DMS53 (cell line): ENCODE measurements around the gene IGFBP6.

ENCODE experiments used
- DNase-seq: peaks from one replicate; lab custom pipeline; 2025; lab: John Stamatoyannopoulos, UW

The IGFBP6 gene

DNA sequence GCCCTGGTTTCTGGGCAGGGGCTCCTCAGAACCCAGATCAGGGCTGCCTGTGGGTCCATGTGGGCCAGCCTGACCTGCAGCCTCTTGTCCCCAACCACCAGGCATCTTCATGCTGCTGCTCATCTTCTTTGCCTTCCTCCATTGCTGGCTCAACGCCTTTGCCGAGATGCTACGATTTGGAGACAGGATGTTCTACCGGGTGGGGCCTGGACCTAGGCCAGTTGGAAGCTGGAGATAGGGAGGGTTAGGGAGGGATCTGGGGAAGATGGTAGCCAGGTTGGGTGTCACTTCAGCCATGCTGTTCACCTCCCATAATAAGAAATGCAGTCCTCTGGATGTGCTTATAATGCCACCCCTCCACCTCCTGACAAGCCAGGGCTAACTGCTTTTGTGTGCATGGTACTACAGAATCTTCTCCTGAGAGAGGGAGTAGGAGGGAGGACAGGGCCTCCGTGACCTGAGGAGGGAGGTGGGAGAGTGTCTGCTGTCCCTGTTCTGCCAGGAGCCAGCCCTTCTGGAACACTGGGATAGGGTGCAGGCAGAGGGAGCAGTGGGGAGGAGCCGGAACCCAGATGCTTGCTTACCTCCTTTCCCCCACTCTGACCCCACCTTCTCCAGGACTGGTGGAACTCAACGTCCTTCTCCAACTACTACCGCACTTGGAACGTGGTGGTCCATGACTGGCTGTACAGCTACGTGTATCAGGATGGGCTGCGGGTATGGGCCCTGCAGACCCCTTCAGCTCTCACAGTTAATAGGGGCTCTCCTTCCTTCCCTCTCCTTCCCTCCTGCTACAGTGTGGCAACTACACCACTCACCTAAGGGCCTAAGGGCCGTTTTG, 23.4 kb downstream of the IGFBP6 start:
- DNase-seq: no peak

DNA sequence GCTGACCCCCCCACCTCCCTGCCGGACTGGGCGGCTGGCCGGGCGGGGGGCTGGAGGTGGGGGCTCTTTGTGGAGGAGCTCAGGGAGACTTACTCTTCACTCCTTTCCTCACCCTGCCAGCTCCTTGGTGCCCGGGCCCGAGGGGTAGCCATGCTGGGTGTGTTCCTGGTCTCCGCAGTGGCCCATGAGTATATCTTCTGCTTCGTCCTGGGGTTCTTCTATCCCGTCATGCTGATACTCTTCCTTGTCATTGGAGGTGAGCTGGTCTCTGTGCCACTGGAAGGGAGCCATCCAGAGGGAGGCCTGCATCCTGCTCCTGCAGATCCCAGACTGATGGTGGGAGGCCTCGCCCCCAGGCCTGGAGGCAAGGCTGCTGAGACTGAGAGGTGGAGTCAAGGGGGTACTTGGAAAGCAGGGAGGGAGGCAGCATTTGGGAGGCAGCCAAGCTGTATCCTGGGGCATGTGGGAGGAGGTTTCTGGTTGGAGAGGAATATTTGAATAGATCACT, 25.5 kb downstream of the IGFBP6 start:
- peak; percentile 15 for DNase-seq

DNA sequence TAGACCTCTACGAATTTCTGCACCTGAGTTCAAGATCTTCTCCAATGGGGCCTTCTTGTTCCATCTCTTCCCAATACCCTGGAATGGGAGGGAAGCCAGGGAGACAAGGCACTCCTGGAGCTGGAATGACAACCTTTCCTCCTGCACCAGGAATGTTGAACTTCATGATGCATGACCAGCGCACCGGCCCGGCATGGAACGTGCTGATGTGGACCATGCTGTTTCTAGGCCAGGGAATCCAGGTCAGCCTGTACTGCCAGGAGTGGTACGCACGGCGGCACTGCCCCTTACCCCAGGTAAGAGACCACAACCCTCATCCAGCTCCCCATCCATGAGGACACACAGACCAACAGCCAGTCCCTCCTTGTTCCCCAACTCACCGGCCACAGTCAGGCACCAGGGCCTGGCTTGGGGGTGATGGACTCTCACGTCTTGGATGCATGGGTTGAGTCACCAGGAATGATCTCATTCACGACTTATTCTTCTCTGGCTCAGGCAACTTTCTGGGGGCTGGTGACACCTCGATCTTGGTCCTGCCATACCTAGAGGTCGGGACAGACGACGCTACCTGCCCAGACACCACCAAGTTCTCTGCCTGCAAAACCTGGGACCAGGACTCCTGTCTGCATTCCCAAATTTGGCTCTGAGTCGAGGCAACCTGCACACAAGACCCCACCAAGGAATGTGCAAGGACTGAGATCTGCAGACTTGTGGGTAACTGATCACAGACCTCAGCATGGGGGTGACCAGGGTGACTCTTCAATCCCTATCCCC, 26.3 kb downstream of the IGFBP6 start:
- no peak for DNase-seq

DNA sequence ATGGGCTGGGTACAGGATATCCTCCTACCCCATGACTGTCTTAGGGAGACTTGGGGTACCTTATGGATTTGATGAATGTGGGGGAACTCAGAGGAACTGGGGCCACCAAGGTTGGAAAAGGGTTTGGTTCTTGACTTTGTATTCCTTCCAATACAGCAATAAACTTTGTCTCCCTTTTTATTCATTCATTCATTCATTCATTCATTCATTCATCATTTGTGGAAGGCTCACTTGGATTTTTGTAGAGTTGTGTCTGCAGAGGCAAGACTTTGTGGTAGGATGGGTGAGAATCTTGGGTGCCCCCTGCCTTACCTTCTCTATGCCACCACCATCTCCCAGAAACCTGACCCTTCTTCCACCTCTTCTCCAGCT, 26.9 kb downstream of the IGFBP6 start:
- no peak for DNase-seq

DNA sequence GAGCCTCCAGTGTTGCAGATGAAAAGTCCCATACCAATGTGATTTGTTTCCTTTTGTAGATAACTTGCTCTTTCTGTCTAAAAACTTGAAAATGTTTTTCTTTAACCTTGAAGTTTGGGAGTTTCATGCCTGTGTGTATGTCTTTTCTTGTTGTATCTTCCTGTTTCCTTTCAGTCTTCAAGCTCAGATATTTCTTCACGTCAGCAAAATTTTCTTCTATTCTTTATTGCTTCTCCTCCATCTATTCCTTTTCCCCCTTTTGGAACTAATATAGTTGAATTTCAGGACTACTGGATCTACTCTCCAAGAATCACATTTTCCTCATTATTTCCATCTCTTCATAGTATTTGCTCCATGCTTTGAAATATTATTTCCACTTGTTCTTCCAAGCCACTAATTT, 29.7 kb downstream of the IGFBP6 start:
- no peak for DNase-seq

DNA sequence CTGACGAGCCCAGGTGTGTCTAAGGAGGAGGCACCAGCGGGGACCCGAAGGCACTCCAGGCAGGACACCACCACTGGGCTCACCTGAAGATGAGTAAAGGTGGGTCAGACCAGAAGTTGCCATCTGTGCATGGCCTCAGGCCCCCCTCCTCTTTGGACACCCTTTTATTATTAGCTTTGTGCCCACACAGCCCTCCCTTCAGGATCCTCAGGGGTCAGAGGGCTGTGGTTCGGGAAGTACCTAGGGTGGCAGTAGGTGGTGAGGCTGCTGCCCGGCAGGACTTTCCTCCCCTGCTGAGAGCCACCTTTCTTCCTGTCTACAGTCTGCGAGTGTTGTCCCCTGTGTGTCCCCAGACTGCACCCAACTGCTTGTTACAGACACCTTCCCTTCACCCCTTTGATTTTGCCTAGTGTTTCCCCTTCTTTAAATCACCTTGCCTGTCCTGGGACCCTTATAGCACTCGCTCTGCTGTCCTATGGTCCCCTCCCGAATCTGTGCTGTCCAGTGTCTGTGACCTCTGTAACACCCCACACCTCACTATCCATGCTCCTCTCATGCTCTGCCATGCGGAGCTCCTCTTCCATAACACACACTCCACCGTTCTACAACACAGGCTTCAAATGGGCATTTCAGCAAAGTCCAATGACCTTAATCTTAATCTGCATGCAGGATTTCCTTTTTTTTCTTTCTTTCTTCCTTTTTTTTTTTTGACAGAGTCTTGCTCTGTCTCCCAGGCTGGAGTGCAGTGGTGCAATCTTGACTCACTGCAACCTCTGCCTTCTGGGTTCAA, 31.5 kb downstream of the IGFBP6 start:
- no peak for DNase-seq

DNA sequence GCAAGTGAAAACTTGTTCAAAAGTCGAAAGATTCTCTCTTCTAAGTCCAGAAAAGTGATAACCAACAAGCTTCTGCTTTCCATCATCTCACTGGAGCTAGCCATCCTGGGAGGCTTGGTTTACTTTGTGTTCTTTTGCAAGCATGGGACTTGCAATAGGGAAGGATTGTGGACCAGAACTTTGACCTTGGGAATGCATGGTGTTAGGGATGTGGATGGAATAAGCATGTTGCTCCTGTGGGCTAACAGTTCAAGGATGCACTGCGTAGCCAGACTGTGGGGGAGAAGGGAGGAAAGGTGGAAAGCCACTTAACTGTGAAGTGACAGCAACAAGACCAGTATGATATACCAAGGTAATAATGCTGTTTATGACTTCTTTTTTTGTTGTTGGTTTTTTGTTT, 34.4 kb downstream of the IGFBP6 start:
- DNase-seq: no peak

DNA sequence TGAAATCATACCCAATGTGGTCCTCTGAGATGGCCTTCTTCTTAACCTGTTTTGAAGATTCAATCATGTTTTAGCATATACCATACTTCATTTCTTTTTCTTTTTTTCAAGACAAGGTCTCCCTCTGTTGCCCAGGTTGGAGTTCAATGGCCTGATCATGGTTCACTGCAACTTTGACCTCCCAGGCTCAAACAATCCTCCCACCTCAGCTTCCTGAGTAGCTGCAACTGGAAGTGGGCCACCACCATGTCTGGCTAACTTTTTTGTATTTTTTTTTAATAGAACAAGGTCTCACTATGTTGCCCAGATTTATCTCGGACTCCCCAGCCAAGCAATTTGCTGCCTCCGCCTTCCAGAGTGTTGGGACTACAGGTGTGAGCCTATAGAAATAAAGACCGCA, 36.3 kb downstream of the IGFBP6 start:
- no peak for DNase-seq

DNA sequence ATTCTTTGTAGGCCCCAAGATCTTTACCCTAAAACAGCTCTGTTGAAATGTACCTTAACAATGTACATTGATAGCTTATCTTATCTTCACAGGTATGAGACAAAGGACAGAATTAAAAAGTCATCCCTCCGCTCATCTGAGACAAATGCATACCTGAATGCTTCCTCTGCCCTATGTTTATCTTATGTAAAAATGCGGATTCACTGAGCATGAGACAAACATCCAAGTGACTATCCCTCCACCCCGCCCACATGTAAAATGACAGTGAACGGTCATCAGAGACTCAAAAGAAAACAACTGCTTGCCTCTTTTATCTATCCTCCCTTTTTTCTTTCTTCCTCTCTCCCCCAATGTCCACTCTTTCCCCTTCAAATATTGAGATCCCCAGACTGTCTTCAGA, 45.9 kb downstream of the IGFBP6 start:
- no peak for DNase-seq

DNA sequence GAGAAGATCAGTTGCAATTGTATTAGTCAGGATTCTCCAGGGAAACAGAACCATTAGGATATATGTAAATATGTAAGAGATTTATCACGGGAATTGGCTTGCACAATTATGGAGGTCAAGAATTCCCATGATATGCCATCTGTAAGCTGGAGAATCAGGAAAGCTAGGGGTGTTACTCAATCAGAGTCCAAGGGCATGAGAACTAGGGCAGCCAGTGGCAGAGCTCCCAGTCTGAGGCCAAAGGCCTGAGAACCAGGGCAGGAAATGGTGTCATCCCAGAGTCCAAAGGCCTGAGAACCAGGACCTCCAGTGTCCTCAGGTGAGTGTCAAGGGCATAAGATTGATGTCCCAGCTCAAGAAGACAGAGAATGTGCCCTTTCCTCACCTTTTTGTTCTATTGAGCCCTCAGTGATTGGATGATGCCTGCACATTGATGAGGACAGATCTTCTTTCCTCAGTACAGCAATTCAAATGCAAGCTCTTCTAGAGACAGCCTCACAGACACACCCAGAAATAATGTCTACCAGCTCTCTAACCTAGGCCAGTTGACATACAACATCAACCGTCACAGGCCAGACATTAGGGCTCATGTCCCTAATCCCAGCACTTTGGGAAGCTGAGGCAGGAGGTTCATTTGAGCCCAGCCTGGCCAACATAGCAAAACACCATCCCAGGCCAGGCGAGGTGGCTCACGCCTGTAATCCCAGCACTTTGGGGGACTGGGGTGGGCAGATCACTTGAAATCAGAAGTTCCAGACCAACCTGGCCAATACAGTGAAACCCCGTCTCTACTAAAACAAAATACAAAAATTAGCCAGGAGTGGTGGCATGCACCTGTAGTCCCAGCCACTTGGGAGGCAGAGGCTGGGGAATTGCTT, 48.2 kb downstream of the IGFBP6 start:
- no peak for DNase-seq

DNA sequence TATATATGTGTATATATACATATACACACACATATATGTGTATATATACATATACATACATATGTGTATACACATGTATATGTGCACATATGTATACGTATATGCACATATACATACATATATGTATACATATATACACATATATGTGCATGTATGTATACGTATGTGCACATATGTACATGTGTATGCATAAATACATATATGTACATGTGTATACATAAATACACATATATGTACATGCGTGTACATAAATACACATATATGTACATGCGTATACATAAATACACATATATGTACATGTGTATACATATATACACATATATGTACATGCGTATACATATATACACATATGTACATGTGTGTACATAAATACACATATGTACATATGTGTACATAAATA, 49.7 kb downstream of the IGFBP6 start:
- no peak for DNase-seq

DNA sequence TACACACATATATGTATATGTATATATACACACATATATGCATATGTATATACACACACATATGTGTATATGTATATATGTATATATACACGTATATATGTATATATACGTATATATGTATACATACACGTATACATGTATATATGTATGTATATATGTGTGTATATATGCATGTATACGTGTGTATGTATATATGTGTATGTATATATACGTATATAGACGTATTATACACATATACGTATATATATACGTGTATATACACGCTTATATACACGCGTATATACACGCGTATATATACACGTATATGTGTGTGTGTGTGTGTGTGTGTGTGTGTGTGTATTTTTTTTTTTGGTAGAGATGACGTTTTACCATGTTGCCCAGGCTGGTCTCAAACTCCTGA, 50.2 kb downstream of the IGFBP6 start:
- DNase-seq: no peak

DNA sequence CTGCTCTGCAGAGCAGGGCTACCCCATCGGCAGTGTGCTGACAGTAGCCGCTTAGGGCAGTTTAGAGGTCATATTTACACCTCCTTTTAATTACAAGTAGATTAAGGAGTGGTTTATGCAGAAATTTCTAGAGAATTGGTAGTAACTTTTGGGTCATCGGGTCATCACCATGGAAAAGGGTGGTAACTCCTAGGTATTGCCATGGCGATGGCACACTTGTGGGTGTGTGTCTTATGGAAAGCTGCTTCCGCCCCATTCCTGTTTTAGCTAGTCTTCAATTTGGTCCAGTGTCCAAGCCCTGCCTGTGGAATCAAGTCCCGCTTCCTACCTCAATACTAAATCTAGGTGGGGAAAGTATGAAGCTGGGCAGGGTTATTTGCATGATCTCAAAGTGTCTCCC, 53.6 kb downstream of the IGFBP6 start:
- DNase-seq: no peak
